Keratinocyte (primary cell): ENCODE results near the gene FHOD1. TPM values are rescaled to one million over a fixed set of nuclear protein-coding genes. Genes with fewer than 3 reads are reported as not detected.

ENCODE experiments used
- DNase-seq: peaks from one replicate; pipeline ENCODE4 v3.0.0-alpha.2; 2011; ENCODE audit warnings: low read depth, missing footprints, low spot score
- FAIRE-seq: peaks from 2 replicates; lab custom pipeline; 2011; peaks lifted over from hg19 to GRCh38; lab: Jason Lieb, UNC
- H2AFZ ChIP-seq: 2 replicates; pipeline ENCODE4 v1.6.0; 2012; ENCODE audit warnings: low read length, control low read depth, inconsistent platforms; ENCODE audit not compliant: control insufficient read depth
- H3K27ac ChIP-seq: 2 replicates; pipeline ENCODE4 v1.5.1; 2011; ENCODE audit warnings: low read length; ENCODE audit not compliant: control insufficient read depth, insufficient read depth
- H3K27me3 ChIP-seq: 3 replicates; pipeline ENCODE4 v1.6.0; 2011; ENCODE audit warnings: low read length; ENCODE audit not compliant: control insufficient read depth, insufficient read depth; ENCODE audit errors: extremely low read depth
- H3K36me3 ChIP-seq, 2 experiments: 2 replicates in 1 of 2; 3 replicates in 1 of 2; pipeline ENCODE4 v1.5.1; 2011; ENCODE audit warnings: low read length in 2 of 2, mild to moderate bottlenecking in 1 of 2; ENCODE audit not compliant: control insufficient read depth in 2 of 2, insufficient read depth in 2 of 2; ENCODE audit errors: extremely low read depth in 1 of 2
- H3K4me1 ChIP-seq: 3 replicates; pipeline ENCODE4 v1.5.1; 2011; ENCODE audit warnings: low read length; ENCODE audit not compliant: control insufficient read depth, insufficient read depth; ENCODE audit errors: extremely low read depth
- H3K4me2 ChIP-seq: 3 replicates; pipeline ENCODE4 v1.6.0; 2011; ENCODE audit warnings: low read depth, low read length; ENCODE audit not compliant: control insufficient read depth, insufficient read depth; ENCODE audit errors: extremely low read depth
- H3K4me3 ChIP-seq, 3 experiments: fragments of 200-600 bp in 1 of 3; sonication (generic) in 1 of 3; 2 replicates in 2 of 3; 3 replicates in 1 of 3; pipeline ENCODE4 v1.5.1; 2011 to 2016; ENCODE audit warnings: low read length in 3 of 3, mild to moderate bottlenecking in 3 of 3, control low read depth in 2 of 3, inconsistent platforms in 1 of 3, low read depth in 1 of 3, mixed read lengths in 1 of 3, mixed run types in 1 of 3, moderate library complexity in 1 of 3; ENCODE audit not compliant: control insufficient read depth in 2 of 3, insufficient read depth in 2 of 3; ENCODE audit errors: extremely low read depth in 1 of 3
- H3K79me2 ChIP-seq: 2 replicates; pipeline ENCODE4 v1.6.0; 2012; ENCODE audit warnings: low read length; ENCODE audit not compliant: control insufficient read depth, insufficient read depth
- H3K9ac ChIP-seq: 3 replicates; pipeline ENCODE4 v1.6.0; 2011; ENCODE audit warnings: low read length; ENCODE audit not compliant: control insufficient read depth, insufficient read depth; ENCODE audit errors: extremely low read depth
- H3K9me1 ChIP-seq: 3 replicates; pipeline ENCODE4 v1.6.0; 2011; ENCODE audit warnings: low read length; ENCODE audit not compliant: control insufficient read depth, insufficient read depth; ENCODE audit errors: extremely low read depth
- H3K9me3 ChIP-seq: 2 replicates; pipeline ENCODE4 v1.5.1; 2012; ENCODE audit warnings: low read depth, low read length; ENCODE audit not compliant: control insufficient read depth
- H4K20me1 ChIP-seq: 3 replicates; pipeline ENCODE4 v1.6.0; 2011; ENCODE audit warnings: low read length; ENCODE audit not compliant: control insufficient read depth, insufficient read depth; ENCODE audit errors: extremely low read depth
- EZH2 ChIP-seq: IDR thresholded peaks from one replicate; pipeline ENCODE4 v1.6.1; 2012; ENCODE audit warnings: inconsistent platforms, mild to moderate bottlenecking, low read length, moderate library complexity
- dilution Hi-C: fragments of 300-500 bp; cut with MboI; formaldehyde crosslinking; loops from one replicate; pipeline ENCODE4 v1.7.0; 2020; ENCODE audit warnings: low sequenced_read_pairs; ENCODE audit not compliant: extremely low pct_ligation_motif_present
- polyA plus RNA-seq, 5 experiments: library from polyadenylated mRNA; depleted of rRNA in 3 of 5; stranded (reverse) in 3 of 5; stranded (forward) in 1 of 5; unstranded in 1 of 5; fragments of >200 nt; gene quantifications; 1 replicate in 1 of 5; 2 replicates in 3 of 5; 3 replicates in 1 of 5; pipeline versions ENCODE4 v1.2.1 to v1.2.3, GENCODE V29; 2011 to 2012; ENCODE audit warnings: missing spikeins in 2 of 5, low read depth in 1 of 5, low replicate concordance in 1 of 5
- TF ChIP-seq, protein P1 (sequence below), 3 experiments: IDR thresholded peaks in 1 of 3; conservative IDR thresholded peaks in 1 of 3; optimal IDR thresholded peaks in 1 of 3; 2 replicates in 2 of 3; 3 replicates in 1 of 3; pipeline versions ENCODE3 to v1.5.1; 2011; ENCODE audit warnings: low read length in 3 of 3, mild to moderate bottlenecking in 3 of 3, moderate library complexity in 2 of 3, control low read depth in 1 of 3, inconsistent platforms in 1 of 3; ENCODE audit not compliant: insufficient read depth in 2 of 3; ENCODE audit errors: extremely low read depth in 1 of 3

Gene FHOD1
- polyA plus RNA-seq, 1 donor (not counting 4 experiments of a cell fraction or from before 2014, with no cell fraction given) = 29.4 TPM

DNA sequence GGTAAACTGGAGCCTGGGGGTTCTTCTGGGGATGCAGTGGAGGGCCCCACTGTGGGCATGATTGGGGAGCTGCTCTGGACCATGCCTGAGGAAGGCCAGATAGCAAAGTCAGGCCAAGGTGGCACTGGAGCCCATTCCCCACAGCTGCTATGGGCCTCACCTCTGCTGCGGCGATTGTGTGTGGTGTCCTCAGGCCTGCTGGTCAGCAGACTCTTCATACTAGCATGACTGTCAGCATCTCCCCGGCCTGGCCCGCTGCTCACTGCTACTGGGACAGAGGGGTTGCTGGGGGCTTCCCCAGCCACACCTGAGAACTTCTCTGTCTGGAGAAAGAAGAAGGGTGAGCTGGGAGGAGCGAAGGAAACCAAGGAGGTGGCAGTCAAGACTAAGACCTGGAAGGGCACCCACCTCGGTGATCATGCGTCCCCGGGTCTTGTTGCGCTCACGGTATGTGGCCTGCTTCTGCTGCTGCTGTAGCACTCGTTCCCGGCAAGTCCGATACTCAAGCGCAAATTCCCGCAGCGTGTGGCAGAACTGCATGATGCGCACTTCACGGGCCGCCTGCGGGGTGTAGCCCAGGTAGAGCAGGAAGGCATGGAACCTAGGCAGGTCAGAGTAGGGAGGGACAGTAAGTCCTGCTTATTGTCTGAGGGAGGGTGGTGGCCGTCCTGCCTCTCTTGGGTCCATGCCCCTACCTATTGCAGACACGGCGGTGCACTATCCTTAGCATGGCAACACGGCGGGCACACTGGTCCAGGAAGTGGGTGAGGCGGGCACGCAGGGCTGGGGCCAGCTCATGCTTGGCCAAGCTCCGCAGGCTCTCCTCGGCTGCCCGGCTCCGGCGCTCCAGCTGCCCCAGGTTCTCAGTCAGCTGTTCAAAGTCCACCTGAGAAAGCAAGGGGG lies 17.1 kb downstream of the FHOD1 start:
- no peak for TF ChIP-seq EZH2
- TF ChIP-seq, protein P1, sequence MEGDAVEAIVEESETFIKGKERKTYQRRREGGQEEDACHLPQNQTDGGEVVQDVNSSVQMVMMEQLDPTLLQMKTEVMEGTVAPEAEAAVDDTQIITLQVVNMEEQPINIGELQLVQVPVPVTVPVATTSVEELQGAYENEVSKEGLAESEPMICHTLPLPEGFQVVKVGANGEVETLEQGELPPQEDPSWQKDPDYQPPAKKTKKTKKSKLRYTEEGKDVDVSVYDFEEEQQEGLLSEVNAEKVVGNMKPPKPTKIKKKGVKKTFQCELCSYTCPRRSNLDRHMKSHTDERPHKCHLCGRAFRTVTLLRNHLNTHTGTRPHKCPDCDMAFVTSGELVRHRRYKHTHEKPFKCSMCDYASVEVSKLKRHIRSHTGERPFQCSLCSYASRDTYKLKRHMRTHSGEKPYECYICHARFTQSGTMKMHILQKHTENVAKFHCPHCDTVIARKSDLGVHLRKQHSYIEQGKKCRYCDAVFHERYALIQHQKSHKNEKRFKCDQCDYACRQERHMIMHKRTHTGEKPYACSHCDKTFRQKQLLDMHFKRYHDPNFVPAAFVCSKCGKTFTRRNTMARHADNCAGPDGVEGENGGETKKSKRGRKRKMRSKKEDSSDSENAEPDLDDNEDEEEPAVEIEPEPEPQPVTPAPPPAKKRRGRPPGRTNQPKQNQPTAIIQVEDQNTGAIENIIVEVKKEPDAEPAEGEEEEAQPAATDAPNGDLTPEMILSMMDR (optimal IDR thresholded peaks at IDR 0.05 in 1 of 3, IDR thresholded peaks at IDR 0.05 in 1 of 3, conservative IDR thresholded peaks at IDR 0.05 in 1 of 3; ENCODE audit: extremely low read depth in 1 of 3, insufficient read depth in 2 of 3, low read length in 3 of 3) = no peak
- Histone ChIP-seq H3K4me1 (peaks cover 17% of the 10 kb centered on the region), H4K20me1 (no peaks in the 10 kb centered on the region), H3K27ac (no peak overlapping the region), H3K9ac (no peak overlapping the region), H3K36me3 (peaks cover 31 to 42% of the 10 kb centered on the region in 2 experiments), H3K9me1 (no peaks in the 10 kb centered on the region), H2AFZ (no peak overlapping the region), H3K4me3 (no peak overlapping the region), H3K4me2 (no peak overlapping the region), H3K9me3 (no peaks in the 10 kb centered on the region), H3K27me3 (no peaks in the 10 kb centered on the region), H3K79me2 (peaks cover 19% of the 10 kb centered on the region)
- dilution Hi-C loops = no loop called here
- FAIRE-seq (no peak), DNase-seq (no peak)

- H3K4me1 ChIP-seq = peaks cover 17% of the 10 kb centered on the region
- H3K27me3 ChIP-seq = no peaks in the 10 kb centered on the region
- no peaks in the 10 kb centered on the region for H3K9me1 ChIP-seq
- H3K27ac ChIP-seq = no peak overlapping the region
- no peak overlapping the region for H2AFZ ChIP-seq
- DNase-seq = no peak
- dilution Hi-C loops = no loop called here
- H3K4me3 ChIP-seq = no peak overlapping the region
- H3K36me3 ChIP-seq = peaks cover 31 to 34% of the 10 kb centered on the region in 2 experiments
- no peak overlapping the region for H3K4me2 ChIP-seq
- no peak for TF ChIP-seq EZH2
- TF ChIP-seq, protein P1 (optimal IDR thresholded peaks at IDR 0.05 in 1 of 3, IDR thresholded peaks at IDR 0.05 in 1 of 3, conservative IDR thresholded peaks at IDR 0.05 in 1 of 3; ENCODE audit: extremely low read depth in 1 of 3, insufficient read depth in 2 of 3, low read length in 3 of 3) = no peak
- H3K9me3 ChIP-seq = no peaks in the 10 kb centered on the region
- no peak for FAIRE-seq
- peaks cover 19% of the 10 kb centered on the region for H3K79me2 ChIP-seq
- no peaks in the 10 kb centered on the region for H4K20me1 ChIP-seq
- no peak overlapping the region for H3K9ac ChIP-seq
These were observed 18.4 kb downstream of the FHOD1 start for GRCh38 chr16:67228905-67229304.
